ENCODE measurements around the gene XIAP. TPM values are rescaled to one million over a fixed set of nuclear protein-coding genes. Genes with fewer than 3 reads are reported as not detected.
"Not testable (repeated sequence)": the region's sequence is repeated elsewhere in the genome, so short reads cannot be mapped to it uniquely, and the experiment has no call there.

Gene XIAP
- total RNA-seq, 2 experiments from 2014 or later = 19.4 to 25.6 TPM

DNA sequence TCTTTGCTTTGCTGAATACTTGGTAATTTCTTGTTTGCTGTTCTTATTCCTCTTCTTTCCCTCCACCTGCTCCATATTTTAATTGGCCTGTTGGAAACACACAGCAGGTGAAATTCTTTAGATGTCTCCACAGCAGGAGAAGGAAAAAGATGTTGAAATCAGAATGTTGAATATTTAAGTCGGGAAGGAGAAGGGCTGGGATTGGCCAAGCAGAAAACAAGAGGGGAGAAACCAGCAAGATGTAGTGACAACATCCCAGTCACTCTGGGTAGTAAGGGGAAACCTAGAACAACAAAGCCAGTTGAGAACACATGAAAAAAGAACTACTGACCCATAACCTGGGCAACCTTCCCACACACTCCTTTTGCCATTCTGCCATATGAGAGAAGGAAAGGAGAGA, 64.3 kb downstream of the XIAP start:
- TF ChIP-seq, protein P1, sequence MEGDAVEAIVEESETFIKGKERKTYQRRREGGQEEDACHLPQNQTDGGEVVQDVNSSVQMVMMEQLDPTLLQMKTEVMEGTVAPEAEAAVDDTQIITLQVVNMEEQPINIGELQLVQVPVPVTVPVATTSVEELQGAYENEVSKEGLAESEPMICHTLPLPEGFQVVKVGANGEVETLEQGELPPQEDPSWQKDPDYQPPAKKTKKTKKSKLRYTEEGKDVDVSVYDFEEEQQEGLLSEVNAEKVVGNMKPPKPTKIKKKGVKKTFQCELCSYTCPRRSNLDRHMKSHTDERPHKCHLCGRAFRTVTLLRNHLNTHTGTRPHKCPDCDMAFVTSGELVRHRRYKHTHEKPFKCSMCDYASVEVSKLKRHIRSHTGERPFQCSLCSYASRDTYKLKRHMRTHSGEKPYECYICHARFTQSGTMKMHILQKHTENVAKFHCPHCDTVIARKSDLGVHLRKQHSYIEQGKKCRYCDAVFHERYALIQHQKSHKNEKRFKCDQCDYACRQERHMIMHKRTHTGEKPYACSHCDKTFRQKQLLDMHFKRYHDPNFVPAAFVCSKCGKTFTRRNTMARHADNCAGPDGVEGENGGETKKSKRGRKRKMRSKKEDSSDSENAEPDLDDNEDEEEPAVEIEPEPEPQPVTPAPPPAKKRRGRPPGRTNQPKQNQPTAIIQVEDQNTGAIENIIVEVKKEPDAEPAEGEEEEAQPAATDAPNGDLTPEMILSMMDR (IDR thresholded peaks at IDR 0.05) = no peak
- intact Hi-C loops (cut with micrococcal nuclease) = no loop called here
- ChIA-PET CTCF (no interaction called here), POLR2A (no interaction called here)
- no peak overlapping the region for H3K4me3 Mint-ChIP-seq
- no peaks in the 10 kb centered on the region for H3K4me1 Mint-ChIP-seq (ENCODE audit: low read depth)
- no peak for DNase-seq
- no peak for ATAC-seq
- no peak overlapping the region for H3K27ac Mint-ChIP-seq
- no peaks in the 10 kb centered on the region for H3K36me3 Mint-ChIP-seq (ENCODE audit: low read depth)
- H3K27me3 Mint-ChIP-seq = no peaks in the 10 kb centered on the region
- H3K9me3 Mint-ChIP-seq = no peaks in the 10 kb centered on the region

DNA sequence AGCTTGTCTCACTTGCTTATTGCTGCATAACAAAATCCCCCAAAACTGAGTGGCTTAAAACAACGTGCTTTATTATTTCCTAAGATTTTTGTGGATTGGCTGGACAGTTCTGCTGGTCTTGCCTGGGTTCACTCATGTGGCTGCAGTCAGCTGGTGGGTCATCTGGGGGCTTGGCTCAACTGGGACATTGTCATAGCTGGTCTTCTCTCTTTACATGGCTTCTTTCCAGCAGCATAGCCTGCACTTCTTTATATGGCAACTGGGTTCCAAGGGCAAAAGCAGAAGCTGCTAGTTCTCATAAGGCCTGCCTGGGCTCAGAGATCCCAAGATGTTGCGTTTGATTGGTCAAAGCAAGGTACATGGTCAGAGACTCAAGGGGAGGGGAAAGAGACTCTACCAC, 68.0 kb downstream of the XIAP start:
- Mint-ChIP-seq H3K36me3 (ENCODE audit: low read depth) (no peaks in the 10 kb centered on the region), H3K4me3 (no peak overlapping the region), H3K4me1 (ENCODE audit: low read depth) (no peaks in the 10 kb centered on the region), H3K9me3 (peaks cover 2% of the 10 kb centered on the region), H3K27ac (no peak overlapping the region), H3K27me3 (no peaks in the 10 kb centered on the region)
- ChIA-PET POLR2A (no interaction called here), CTCF (no interaction called here)
- TF ChIP-seq, protein P1 (IDR thresholded peaks at IDR 0.05) = no peak
- no peak for DNase-seq
- no peak for ATAC-seq
- intact Hi-C loops (cut with micrococcal nuclease) = no loop called here

DNA sequence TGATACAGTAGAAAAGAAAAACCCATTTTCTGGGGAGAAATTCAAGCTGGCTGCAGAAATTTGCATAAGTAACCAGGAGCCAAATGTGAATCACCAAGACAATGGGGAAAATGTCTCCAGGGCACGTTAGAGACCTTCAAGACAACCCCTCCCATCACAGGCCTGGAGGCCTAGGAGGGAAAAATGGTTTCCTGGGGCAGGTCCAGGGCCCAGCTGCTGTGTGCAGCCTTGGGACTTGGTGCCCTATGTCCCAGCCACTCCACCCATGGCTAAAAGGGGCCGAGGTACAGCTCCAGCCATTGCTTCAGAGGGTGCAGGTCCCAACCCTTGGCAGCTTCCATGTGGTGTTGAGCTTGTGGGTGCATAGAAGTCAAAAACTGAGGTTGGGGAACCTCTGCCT, 72.2 kb downstream of the XIAP start:
- H3K4me1 Mint-ChIP-seq (ENCODE audit: low read depth); H3K36me3 Mint-ChIP-seq (ENCODE audit: low read depth); DNase-seq; POLR2A ChIA-PET; H3K4me3 Mint-ChIP-seq; ATAC-seq; H3K27ac Mint-ChIP-seq; intact Hi-C loops (cut with micrococcal nuclease); H3K27me3 Mint-ChIP-seq; H3K9me3 Mint-ChIP-seq; CTCF ChIA-PET: not testable (repeated sequence)

DNA sequence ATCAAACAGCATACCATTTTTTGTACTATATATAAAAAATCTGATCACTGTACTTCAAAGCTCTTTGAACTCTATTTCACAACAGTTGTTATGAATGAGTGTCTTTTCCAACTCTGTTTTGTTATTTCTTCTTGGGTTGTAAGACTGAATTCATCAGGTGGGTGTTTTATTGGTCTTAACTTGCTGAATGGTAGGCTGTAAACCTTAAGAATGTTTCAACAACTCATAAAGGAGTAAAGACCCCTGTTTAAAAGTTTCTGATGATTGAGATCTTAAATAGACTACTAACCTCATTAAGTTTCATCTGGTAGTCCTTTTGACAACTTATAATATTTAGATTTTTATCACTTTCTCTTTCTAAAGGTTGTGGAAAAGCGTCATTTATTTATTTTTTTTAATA, 83.2 kb downstream of the XIAP start:
- H3K4me3 Mint-ChIP-seq = no peak overlapping the region
- no peaks in the 10 kb centered on the region for H3K27me3 Mint-ChIP-seq
- H3K9me3 Mint-ChIP-seq = no peaks in the 10 kb centered on the region
- ChIA-PET POLR2A (no interaction called here), CTCF (no interaction called here)
- TF ChIP-seq, protein P1 (IDR thresholded peaks at IDR 0.05) = no peak
- no peaks in the 10 kb centered on the region for H3K4me1 Mint-ChIP-seq (ENCODE audit: low read depth)
- no peak overlapping the region for H3K27ac Mint-ChIP-seq
- no peak for ATAC-seq
- no peaks in the 10 kb centered on the region for H3K36me3 Mint-ChIP-seq (ENCODE audit: low read depth)
- intact Hi-C loops (cut with micrococcal nuclease) = loop anchor here (10.0 kb wide), 1 partner anchor 108 kb away; no protein-coding TSS in a partner anchor
- no peak for DNase-seq

DNA sequence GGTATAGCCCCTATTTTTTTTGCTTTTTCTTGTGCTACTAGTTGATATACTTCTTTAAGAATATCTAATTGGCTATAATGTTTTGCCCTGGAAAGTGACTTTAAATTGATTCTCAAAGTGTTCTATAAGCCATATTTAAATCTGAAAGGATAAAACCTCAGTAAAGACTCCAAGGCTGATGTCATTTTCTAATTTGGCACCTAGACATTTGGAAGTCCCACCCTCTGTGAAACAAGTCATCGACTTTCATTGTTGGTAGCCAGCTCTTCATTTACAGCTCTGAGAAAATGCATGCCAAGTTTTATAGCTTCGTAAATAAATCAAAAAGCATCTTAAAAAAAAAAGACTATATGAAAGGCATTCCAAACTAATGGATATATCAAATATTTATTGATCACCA, 83.6 kb downstream of the XIAP start:
- Mint-ChIP-seq H3K36me3 (ENCODE audit: low read depth) (no peaks in the 10 kb centered on the region), H3K27ac (no peak overlapping the region), H3K4me1 (ENCODE audit: low read depth) (no peaks in the 10 kb centered on the region), H3K9me3 (no peaks in the 10 kb centered on the region), H3K27me3 (no peaks in the 10 kb centered on the region), H3K4me3 (no peak overlapping the region)
- TF ChIP-seq, protein P1 (IDR thresholded peaks at IDR 0.05) = no peak
- ChIA-PET CTCF (no interaction called here), POLR2A (no interaction called here)
- no peak for DNase-seq
- no peak for ATAC-seq
- intact Hi-C loops (cut with micrococcal nuclease) = loop anchor here (10.0 kb wide), 1 partner anchor 109 kb away; no protein-coding TSS in a partner anchor

DNA sequence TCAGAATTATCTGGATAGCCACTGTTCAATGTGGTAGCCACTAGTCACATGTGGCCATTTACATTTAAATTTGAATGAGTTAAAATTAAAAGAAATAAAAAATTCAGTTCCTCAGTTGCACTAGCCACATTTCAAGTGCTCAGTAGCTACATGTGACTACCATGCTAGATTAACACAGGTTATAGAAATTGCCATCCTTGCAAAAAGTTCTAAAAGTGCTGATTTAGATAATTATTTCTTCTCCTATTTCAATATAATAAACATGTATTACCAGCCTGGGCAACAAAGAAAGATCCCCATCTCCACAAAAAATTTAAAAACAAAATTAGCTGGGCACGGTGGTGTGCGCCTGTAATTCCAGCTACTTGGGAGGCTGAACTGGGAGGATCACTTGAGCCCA, 90.0 kb downstream of the XIAP start:
- Mint-ChIP-seq H3K27ac (no peak overlapping the region), H3K27me3 (no peaks in the 10 kb centered on the region), H3K36me3 (ENCODE audit: low read depth) (no peaks in the 10 kb centered on the region), H3K4me3 (no peak overlapping the region), H3K9me3 (no peaks in the 10 kb centered on the region), H3K4me1 (ENCODE audit: low read depth) (no peaks in the 10 kb centered on the region)
- POLR2A ChIA-PET = no interaction called here
- CTCF ChIA-PET = no interaction called here
- TF ChIP-seq, protein P1 (IDR thresholded peaks at IDR 0.05) = no peak
- intact Hi-C loops (cut with micrococcal nuclease) = loop anchor here (10.0 kb wide), 1 partner anchor 115 kb away; no protein-coding TSS in a partner anchor
- DNase-seq (no peak), ATAC-seq (no peak)
